ENCODE results near the gene VWA3B. TPM values are rescaled to one million over a fixed set of nuclear protein-coding genes. Genes with fewer than 3 reads are reported as not detected.
"Not testable (repeated sequence)": the region's sequence is repeated elsewhere in the genome, so short reads cannot be mapped to it uniquely, and the experiment has no call there.

VWA3B gene
- total and polyA plus RNA-seq, 8 donors, result 1.0 to 7.8 (median 4.6) TPM; not detected in 1

DNA sequence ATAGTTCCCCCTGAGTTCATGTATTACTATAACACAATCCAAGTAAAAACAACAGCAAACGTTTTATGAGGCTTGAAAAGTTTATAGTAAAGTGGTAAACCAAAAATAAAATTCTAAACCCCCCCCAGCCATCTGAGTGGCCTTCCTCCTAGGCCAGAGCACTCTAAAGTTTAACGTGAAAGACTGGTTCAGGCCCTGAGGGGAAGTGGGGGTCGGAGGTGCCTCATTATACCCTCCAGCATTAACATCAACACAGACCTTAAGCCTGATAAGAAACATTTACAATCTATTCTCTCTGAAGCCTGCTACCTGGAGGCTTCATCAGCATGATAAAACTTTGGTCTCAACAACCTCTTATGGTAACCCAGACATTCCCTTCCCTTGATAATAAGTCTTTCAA, 230.2 kb downstream of the VWA3B start:
- H3K9me3 ChIP-seq, result peaks cover 0 to 33% of the 10 kb centered on the region in 2 donors
- TF ChIP-seq, protein P1, sequence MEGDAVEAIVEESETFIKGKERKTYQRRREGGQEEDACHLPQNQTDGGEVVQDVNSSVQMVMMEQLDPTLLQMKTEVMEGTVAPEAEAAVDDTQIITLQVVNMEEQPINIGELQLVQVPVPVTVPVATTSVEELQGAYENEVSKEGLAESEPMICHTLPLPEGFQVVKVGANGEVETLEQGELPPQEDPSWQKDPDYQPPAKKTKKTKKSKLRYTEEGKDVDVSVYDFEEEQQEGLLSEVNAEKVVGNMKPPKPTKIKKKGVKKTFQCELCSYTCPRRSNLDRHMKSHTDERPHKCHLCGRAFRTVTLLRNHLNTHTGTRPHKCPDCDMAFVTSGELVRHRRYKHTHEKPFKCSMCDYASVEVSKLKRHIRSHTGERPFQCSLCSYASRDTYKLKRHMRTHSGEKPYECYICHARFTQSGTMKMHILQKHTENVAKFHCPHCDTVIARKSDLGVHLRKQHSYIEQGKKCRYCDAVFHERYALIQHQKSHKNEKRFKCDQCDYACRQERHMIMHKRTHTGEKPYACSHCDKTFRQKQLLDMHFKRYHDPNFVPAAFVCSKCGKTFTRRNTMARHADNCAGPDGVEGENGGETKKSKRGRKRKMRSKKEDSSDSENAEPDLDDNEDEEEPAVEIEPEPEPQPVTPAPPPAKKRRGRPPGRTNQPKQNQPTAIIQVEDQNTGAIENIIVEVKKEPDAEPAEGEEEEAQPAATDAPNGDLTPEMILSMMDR (IDR thresholded peaks at IDR 0.05), result no peak
- peaks cover 0 to 3% of the 10 kb centered on the region in 2 donors for H3K27me3 ChIP-seq
- no peaks in the 10 kb centered on the region for H3K4me1 ChIP-seq
- H3K4me3 ChIP-seq, result no peak overlapping the region
- no peak for DNase-seq
- H3K36me3 ChIP-seq, result no peaks in the 10 kb centered on the region
- no peak overlapping the region for H3K27ac ChIP-seq
- ATAC-seq, result no peak
- intact Hi-C loops (cut with DNase I), result no loop called here

- H3K27ac ChIP-seq; H3K36me3 ChIP-seq; H3K4me3 ChIP-seq; H3K27me3 ChIP-seq; DNase-seq; intact Hi-C loops (cut with DNase I); ATAC-seq; H3K4me1 ChIP-seq: not testable (repeated sequence)
- peaks cover 0 to 47% of the 10 kb centered on the region in 2 donors for H3K9me3 ChIP-seq
Observed at GRCh38 chr2:98320171-98320570, 233.2 kb downstream of the VWA3B start.

GRCh38 chr2:98324181-98324580, 237.2 kb downstream of the VWA3B start:
- Histone ChIP-seq H3K27me3 (no peaks in the 10 kb centered on the region), H3K36me3 (no peaks in the 10 kb centered on the region), H3K4me3 (no peak overlapping the region), H3K9me3 (peaks cover 0 to 42% of the 10 kb centered on the region in 2 donors), H3K4me1 (no peaks in the 10 kb centered on the region), H3K27ac (no peak overlapping the region)
- ATAC-seq (no peak), DNase-seq (no peak)
- intact Hi-C loops (cut with DNase I), result no loop called here
- TF ChIP-seq, protein P1 (IDR thresholded peaks at IDR 0.05), result no peak

GRCh38 chr2:98327776-98328175, 240.8 kb downstream of the VWA3B start:
- Histone ChIP-seq H3K27me3 (no peaks in the 10 kb centered on the region), H3K4me3 (no peak overlapping the region), H3K9me3 (peaks cover 0 to 11% of the 10 kb centered on the region in 2 donors), H3K4me1 (no peaks in the 10 kb centered on the region), H3K36me3 (no peaks in the 10 kb centered on the region), H3K27ac (no peak overlapping the region)
- ATAC-seq (no peak), DNase-seq (no peak)
- intact Hi-C loops (cut with DNase I), result no loop called here
- TF ChIP-seq, protein P1 (IDR thresholded peaks at IDR 0.05), result no peak

- Histone ChIP-seq H3K27ac (no peak overlapping the region), H3K4me1 (no peaks in the 10 kb centered on the region), H3K9me3 (no peaks in the 10 kb centered on the region), H3K36me3 (no peaks in the 10 kb centered on the region), H3K27me3 (no peaks in the 10 kb centered on the region), H3K4me3 (no peak overlapping the region)
- TF ChIP-seq, protein P1 (IDR thresholded peaks at IDR 0.05), result no peak
- ATAC-seq (no peak), DNase-seq (no peak)
- intact Hi-C loops (cut with DNase I), result no loop called here
Observed at GRCh38 chr2:98329549-98329948, 242.6 kb downstream of the VWA3B start.

DNA sequence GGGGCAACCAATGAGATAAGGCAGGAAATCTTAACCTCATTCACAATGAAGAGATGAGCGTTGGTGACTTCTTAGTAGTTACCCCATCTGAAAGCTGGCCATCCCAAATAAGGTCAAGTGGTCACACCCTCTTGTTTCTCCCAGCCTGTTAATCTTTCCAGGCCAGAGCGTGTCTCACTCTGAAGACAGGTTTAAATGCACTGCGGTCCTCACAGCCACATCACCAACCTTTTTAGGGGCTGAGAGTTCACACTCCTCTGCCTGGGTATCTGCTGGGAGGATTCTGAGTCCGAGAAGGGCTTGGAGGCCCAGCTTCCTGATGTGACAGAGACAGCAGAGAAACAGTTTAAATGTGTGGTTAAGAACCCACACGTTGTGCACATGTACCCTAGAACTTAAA, 246.0 kb downstream of the VWA3B start:
- intact Hi-C loops (cut with DNase I), result no loop called here
- no peaks in the 10 kb centered on the region for H3K36me3 ChIP-seq
- TF ChIP-seq, protein P1 (IDR thresholded peaks at IDR 0.05), result no peak
- DNase-seq, result no peak
- H3K4me3 ChIP-seq, result no peak overlapping the region
- H3K9me3 ChIP-seq, result no peaks in the 10 kb centered on the region
- ATAC-seq, result no peak
- no peaks in the 10 kb centered on the region for H3K27me3 ChIP-seq
- H3K4me1 ChIP-seq, result no peaks in the 10 kb centered on the region
- H3K27ac ChIP-seq, result no peak overlapping the region
